Common myeloid progenitor, CD34-positive (primary cell): ENCODE data around the gene ELF5.

Experiments used
- CTCF ChIA-PET: fragments of 350-600 bp; sonication (Branson Sonifier 250); formaldehyde crosslinking; loops from one replicate; lab custom pipeline; 2021; ENCODE audit warnings: antibody characterized with exemption; lab: Charles Lee
- POLR2A ChIA-PET: fragments of 350-600 bp; sonication (Branson Sonifier 250); formaldehyde crosslinking; loops from one replicate; lab custom pipeline; 2021; ENCODE audit warnings: antibody characterized with exemption; lab: Charles Lee
- DNase-seq, 3 donors: peaks; one replicate each; pipeline versions ENCODE4 v3.0.0 to v3.0.0-alpha.2; 2013
- H3K27ac ChIP-seq, 2 experiments: 1 replicate in 1 of 2; 2 replicates in 1 of 2; pipeline ENCODE4 v1.7.0; 2013; ENCODE audit warnings: inconsistent platforms in 2 of 2, low read length in 2 of 2, mild to moderate bottlenecking in 2 of 2, low read depth in 1 of 2, moderate library complexity in 1 of 2; ENCODE audit not compliant: severe bottlenecking in 2 of 2, insufficient read depth in 1 of 2, poor library complexity in 1 of 2
- H3K27me3 ChIP-seq, 5 experiments: replicated peaks in 2 of 5; 1 replicate in 3 of 5; 2 replicates in 2 of 5; pipeline versions ENCODE4 v1.6.1 to v1.7.0; 2013; ENCODE audit warnings: low read length in 4 of 5, mild to moderate bottlenecking in 2 of 5, moderate library complexity in 2 of 5, inconsistent platforms in 1 of 5; ENCODE audit not compliant: insufficient read depth in 5 of 5, control insufficient read depth in 4 of 5
- H3K36me3 ChIP-seq, 4 experiments: 1 replicate in 2 of 4; 2 replicates in 2 of 4; pipeline versions ENCODE4 v1.6.1 to v1.7.0; 2013; ENCODE audit warnings: low read length in 3 of 4, control low read depth in 1 of 4, mild to moderate bottlenecking in 1 of 4; ENCODE audit not compliant: control insufficient read depth in 4 of 4, insufficient read depth in 4 of 4
- H3K4me1 ChIP-seq, 4 experiments: 1 replicate in 3 of 4; 2 replicates in 1 of 4; pipeline versions ENCODE4 v1.6.1 to v1.7.1; 2013; ENCODE audit warnings: low read length in 3 of 4, mild to moderate bottlenecking in 3 of 4, control low read depth in 1 of 4, inconsistent platforms in 1 of 4, moderate library complexity in 1 of 4; ENCODE audit not compliant: control insufficient read depth in 4 of 4, insufficient read depth in 4 of 4; ENCODE audit errors: control extremely low read depth in 1 of 4
- H3K4me3 ChIP-seq, 7 experiments: 1 replicate in 4 of 7; 2 replicates in 3 of 7; pipeline versions ENCODE4 v1.5.1 to v1.7.0; 2013; ENCODE audit warnings: mild to moderate bottlenecking in 7 of 7, low read length in 6 of 7, moderate library complexity in 6 of 7, inconsistent platforms in 2 of 7, low read depth in 2 of 7, control low read depth in 1 of 7; ENCODE audit not compliant: insufficient read depth in 4 of 7, control insufficient read depth in 1 of 7; ENCODE audit errors: extremely low read depth in 1 of 7
- H3K9me3 ChIP-seq, 5 experiments: 1 replicate in 4 of 5; 2 replicates in 1 of 5; pipeline versions ENCODE4 v1.6.1 to v1.7.1; 2013; ENCODE audit warnings: low read length in 4 of 5, mild to moderate bottlenecking in 2 of 5, inconsistent platforms in 1 of 5, low read depth in 1 of 5, moderate library complexity in 1 of 5; ENCODE audit not compliant: control insufficient read depth in 4 of 5, insufficient read depth in 2 of 5; ENCODE audit errors: control extremely low read depth in 1 of 5
- WGBS: methylation state at CpG from one replicate; pipeline ENCODE4 v1.1.5; 2013; ENCODE audit not compliant: insufficient coverage; 5-methylcytosine and 5-hydroxymethylcytosine counted together

The ELF5 gene

GRCh38 chr11:34460278-34460677 lies 53.3 kb downstream of the ELF5 start:
- ChIA-PET POLR2A (no interaction called here), CTCF (interaction anchor here (0.9 to 1.2 kb wide), 4 partner anchors 16 to 328 kb away, joined by 3 read pairs; no protein-coding TSS in a partner anchor)
- H3K27ac ChIP-seq = no peak overlapping the region
- WGBS = 100% methylated on average over 1 of the region's 4 CpGs
- no peak overlapping the region for H3K4me3 ChIP-seq
- H3K9me3 ChIP-seq = peaks cover 0 to 8% (median 3%) of the 10 kb centered on the region in 5 experiments
- no peaks in the 10 kb centered on the region for H3K27me3 ChIP-seq
- H3K36me3 ChIP-seq = peaks cover 48 to 95% (median 79%) of the 10 kb centered on the region in 4 experiments
- H3K4me1 ChIP-seq = peaks cover 0 to 7% (median 0%) of the 10 kb centered on the region in 4 experiments
- no peak for DNase-seq

DNA sequence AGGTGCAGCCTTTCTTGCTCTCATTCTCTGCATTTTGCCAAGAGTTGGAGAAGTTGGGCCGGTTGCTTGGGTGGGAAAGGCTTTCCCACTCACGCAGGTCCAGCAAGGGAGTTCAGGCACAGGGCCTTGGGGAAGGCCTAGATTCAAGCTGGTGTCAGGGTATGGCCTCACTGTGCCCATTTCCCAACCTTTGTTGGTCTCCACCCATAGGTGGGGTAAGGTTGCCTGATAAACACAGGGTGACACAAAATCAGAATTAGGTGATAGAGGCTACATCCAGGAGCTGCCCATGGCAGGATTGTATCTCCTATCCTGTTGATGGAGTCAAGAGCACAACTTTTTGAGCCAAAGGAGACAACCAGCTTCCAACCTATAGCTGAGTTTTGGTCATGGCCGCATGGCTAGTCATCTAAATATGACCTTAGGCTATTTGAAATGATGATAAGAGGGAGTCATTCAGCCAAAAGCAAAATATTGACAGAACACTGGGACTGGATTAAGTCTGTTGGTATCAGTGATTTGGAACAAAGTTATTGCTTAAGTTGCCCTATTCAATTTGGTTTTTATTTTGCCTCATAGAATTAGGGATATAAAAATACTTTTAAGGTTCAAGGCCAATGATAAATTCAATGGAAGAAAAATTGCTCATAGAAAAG lies 54.0 kb downstream of the ELF5 start:
- CTCF ChIA-PET = interaction anchor here (0.9 to 1.8 kb wide), 5 partner anchors 9 to 327 kb away, joined by 3 to 6 read pairs (median 3); no protein-coding TSS in a partner anchor
- Histone ChIP-seq H3K36me3 (peaks cover 46 to 95% (median 80%) of the 10 kb centered on the region in 4 experiments), H3K27me3 (no peaks in the 10 kb centered on the region), H3K27ac (no peak overlapping the region), H3K4me3 (no peak overlapping the region), H3K4me1 (peaks cover 0 to 7% (median 0%) of the 10 kb centered on the region in 4 experiments), H3K9me3 (peaks cover 0 to 6% (median 0%) of the 10 kb centered on the region in 5 experiments)
- POLR2A ChIA-PET = no interaction called here
- whole genome bisulfite sequencing = 100% methylated on average over 3 of the region's 3 CpGs
- DNase-seq = no peak

DNA sequence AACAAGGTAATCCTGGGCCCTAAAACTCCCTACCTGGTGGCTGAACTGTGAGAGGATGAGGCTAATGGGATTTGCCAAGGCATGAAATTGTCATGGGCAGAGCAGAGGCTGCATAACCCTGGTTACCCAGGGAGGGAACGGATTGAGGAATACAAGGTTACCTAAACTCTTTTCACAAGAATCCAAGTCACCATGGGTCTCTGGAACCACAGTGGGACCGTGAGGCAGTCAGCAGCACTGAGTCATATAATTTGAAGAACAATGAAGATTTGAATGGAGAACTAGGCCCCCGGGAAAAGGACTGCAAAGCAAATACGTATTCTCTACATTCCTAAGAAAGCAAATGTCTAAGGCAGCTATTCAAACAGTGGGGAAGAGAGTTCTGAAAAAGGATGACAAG lies 55.1 kb downstream of the ELF5 start:
- DNase-seq = no peak
- Histone ChIP-seq H3K27ac (no peak overlapping the region), H3K9me3 (peaks cover 0 to 3% (median 0%) of the 10 kb centered on the region in 5 experiments), H3K4me3 (no peak overlapping the region), H3K4me1 (no peaks in the 10 kb centered on the region), H3K36me3 (peaks cover 41 to 95% (median 77%) of the 10 kb centered on the region in 4 experiments), H3K27me3 (no peaks in the 10 kb centered on the region)
- WGBS = 97% methylated on average over 4 of the region's 4 CpGs
- CTCF ChIA-PET = interaction anchor here (1.1 to 1.8 kb wide), 2 partner anchors 9 to 10 kb away, joined by 3 to 6 read pairs; no protein-coding TSS in a partner anchor
- POLR2A ChIA-PET = no interaction called here

GRCh38 chr11:34457607-34458006 lies 56.0 kb downstream of the ELF5 start:
- Histone ChIP-seq H3K9me3 (no peaks in the 10 kb centered on the region), H3K4me1 (no peaks in the 10 kb centered on the region), H3K4me3 (no peak overlapping the region), H3K27me3 (no peaks in the 10 kb centered on the region), H3K27ac (no peak overlapping the region), H3K36me3 (peaks cover 33 to 95% (median 74%) of the 10 kb centered on the region in 4 experiments)
- WGBS = 100% methylated on average over 1 of the region's 2 CpGs
- no peak for DNase-seq
- ChIA-PET CTCF (interaction anchor here (1.7 kb wide), 1 partner anchor 11 kb away, joined by 6 read pairs; no protein-coding TSS in a partner anchor), POLR2A (no interaction called here)

- no peak overlapping the region for H3K27ac ChIP-seq
- H3K27me3 ChIP-seq = no peaks in the 10 kb centered on the region
- ChIA-PET CTCF (interaction anchor here (0.8 to 2.1 kb wide), 4 partner anchors 8 to 14 kb away, joined by 3 to 8 read pairs (median 4); no protein-coding TSS in a partner anchor), POLR2A (no interaction called here)
- H3K4me3 ChIP-seq = no peak overlapping the region
- no CpG with 5 or more reads among the region's 1 CpG for WGBS
- DNase-seq = no peak
- no peaks in the 10 kb centered on the region for H3K9me3 ChIP-seq
- peaks cover 3 to 26% (median 17%) of the 10 kb centered on the region in 4 experiments for H3K4me1 ChIP-seq
- peaks cover 26 to 96% (median 75%) of the 10 kb centered on the region in 4 experiments for H3K36me3 ChIP-seq
Observed at GRCh38 chr11:34454308-34455032, 59.1 kb downstream of the ELF5 start.

GRCh38 chr11:34451053-34451452 lies 62.5 kb downstream of the ELF5 start:
- WGBS = no CpG with 5 or more reads among the region's 3 CpGs
- POLR2A ChIA-PET = no interaction called here
- peaks cover 9 to 72% (median 49%) of the 10 kb centered on the region in 4 experiments for H3K36me3 ChIP-seq

More at GRCh38 chr11:34451053-34451452, 62.5 kb downstream of the ELF5 start:
- Histone ChIP-seq H3K4me1 (peaks cover 27 to 60% (median 49%) of the 10 kb centered on the region in 4 experiments), H3K27ac (peak overlapping the region in 1 of 2 experiments; percentile 9), H3K9me3 (no peaks in the 10 kb centered on the region), H3K27me3 (no peaks in the 10 kb centered on the region), H3K4me3 (no peak overlapping the region)
- DNase-seq = peak in 2 of 3 donors; percentile 33 to 43
- CTCF ChIA-PET = interaction anchor here (1.0 to 6.0 kb wide), 5 partner anchors 12 to 297 kb away, joined by 3 to 28 read pairs (median 8); partner anchors contain the start of gene CAT
